Karpas-422 (cell line): ENCODE measurements around the gene RNF114. TPM values are rescaled to one million over a fixed set of nuclear protein-coding genes. Genes with fewer than 3 reads are reported as not detected.
"Not testable (repeated sequence)": the region's sequence is repeated elsewhere in the genome, so short reads cannot be mapped to it uniquely, and the experiment has no call there.

Experiments used
- DNase-seq: peaks from one replicate; pipeline ENCODE4 v3.0.0-alpha.2; 2015
- H2AFZ ChIP-seq: fragments of 200-600 bp; sonication (generic); 2 replicates; pipeline ENCODE4 v1.6.1; 2014; ENCODE audit warnings: antibody characterized with exemption, low read length, mixed read lengths
- H3K27ac ChIP-seq: fragments of 200-600 bp; sonication (generic); 2 replicates; pipeline ENCODE4 v1.5.1; 2014; ENCODE audit warnings: mild to moderate bottlenecking, low read length, moderate library complexity
- H3K27me3 ChIP-seq: fragments of 200-600 bp; sonication (generic); 2 replicates; pipeline ENCODE4 v1.6.1; 2014; ENCODE audit warnings: low read length, mixed read lengths
- H3K36me3 ChIP-seq: fragments of 200-600 bp; sonication (generic); 2 replicates; pipeline ENCODE4 v1.6.1; 2014; ENCODE audit warnings: low read length, mixed read lengths; ENCODE audit not compliant: insufficient read depth
- H3K4me1 ChIP-seq: fragments of 200-600 bp; sonication (generic); 2 replicates; pipeline ENCODE4 v1.6.1; 2014; ENCODE audit warnings: mild to moderate bottlenecking, low read length, mixed read lengths
- H3K4me2 ChIP-seq: fragments of 200-600 bp; sonication (generic); 2 replicates; pipeline ENCODE4 v1.6.1; 2014; ENCODE audit warnings: low read length, low read depth, mild to moderate bottlenecking; ENCODE audit not compliant: poor library complexity, severe bottlenecking
- H3K4me3 ChIP-seq: fragments of 200-600 bp; sonication (generic); 2 replicates; pipeline ENCODE4 v1.5.1; 2014; ENCODE audit warnings: mild to moderate bottlenecking, antibody characterized with exemption, low read length, mixed read lengths
- H3K79me2 ChIP-seq: fragments of 200-600 bp; sonication (generic); 2 replicates; pipeline ENCODE4 v1.6.1; 2014; ENCODE audit warnings: mild to moderate bottlenecking, low read length, mixed read lengths
- H3K9ac ChIP-seq: fragments of 200-600 bp; sonication (generic); 2 replicates; pipeline ENCODE4 v1.6.0; 2014; ENCODE audit warnings: low read length
- H3K9me2 ChIP-seq: fragments of 200-600 bp; sonication (generic), shearing (Covaris generic); replicated peaks from 2 replicates; pipeline ENCODE4 v1.6.0; 2014; ENCODE audit warnings: mild to moderate bottlenecking, low read length, moderate library complexity; ENCODE audit not compliant: insufficient read depth
- H3K9me3 ChIP-seq: fragments of 300-700, 200-600 bp; sonication (generic); 2 replicates; pipeline ENCODE4 v1.6.1; 2014; ENCODE audit warnings: low read length, mixed read lengths
- H4K20me1 ChIP-seq: fragments of 200-600 bp; sonication (generic); 2 replicates; pipeline ENCODE4 v1.6.1; 2014; ENCODE audit warnings: mild to moderate bottlenecking, antibody characterized with exemption, low read length, low read depth; ENCODE audit not compliant: insufficient read depth
- total RNA-seq: library from RNA; depleted of rRNA; stranded (reverse); fragments of >200 nt; shearing (Covaris generic); gene quantifications from 2 replicates; pipeline ENCODE4 v1.2.3, GENCODE V29; 2014; ENCODE audit warnings: low replicate concordance

RNF114 gene
- total RNA-seq, 1 experiment from 2014 or later: 38.1 TPM

- no peak for DNase-seq
- Histone ChIP-seq H2AFZ (no peak overlapping the region), H3K4me2 (no peak overlapping the region), H3K4me1 (peaks cover 20% of the 10 kb centered on the region), H3K27me3 (no peaks in the 10 kb centered on the region), H3K9me3 (no peaks in the 10 kb centered on the region), H3K27ac (no peak overlapping the region), H3K79me2 (no peaks in the 10 kb centered on the region), H3K36me3 (no peaks in the 10 kb centered on the region), H3K9ac (no peak overlapping the region), H3K9me2 (no peaks in the 10 kb centered on the region), H4K20me1 (peaks cover 9% of the 10 kb centered on the region; the same call in 1 of the 2 replicates), H3K4me3 (no peak overlapping the region)
Measured at GRCh38 chr20:49890471-49891361, 45.5 kb upstream of the RNF114 start.

GRCh38 chr20:49891476-49892110 is 44.6 kb upstream of the RNF114 start:
- Histone ChIP-seq H3K27ac (no peak overlapping the region), H3K27me3 (no peaks in the 10 kb centered on the region), H4K20me1 (peaks cover 9% of the 10 kb centered on the region; the same call in 1 of the 2 replicates), H3K4me3 (no peak overlapping the region), H3K79me2 (no peaks in the 10 kb centered on the region), H3K4me1 (peaks cover 20% of the 10 kb centered on the region), H3K9me2 (no peaks in the 10 kb centered on the region), H3K9me3 (no peaks in the 10 kb centered on the region), H3K36me3 (no peaks in the 10 kb centered on the region), H3K9ac (no peak overlapping the region), H3K4me2 (no peak overlapping the region), H2AFZ (no peak overlapping the region)
- no peak for DNase-seq

GRCh38 chr20:49892260-49892659 is 43.9 kb upstream of the RNF114 start:
- H3K4me2 ChIP-seq: no peak overlapping the region
- peaks cover 20% of the 10 kb centered on the region for H3K4me1 ChIP-seq
- H3K79me2 ChIP-seq: no peaks in the 10 kb centered on the region
- no peak overlapping the region for H3K4me3 ChIP-seq
- no peak for DNase-seq
- no peaks in the 10 kb centered on the region for H3K9me2 ChIP-seq
- H3K9ac ChIP-seq: no peak overlapping the region
- no peaks in the 10 kb centered on the region for H3K36me3 ChIP-seq
- H4K20me1 ChIP-seq: peaks cover 9% of the 10 kb centered on the region; the same call in 1 of the 2 replicates
- H3K27ac ChIP-seq: no peak overlapping the region
- H3K27me3 ChIP-seq: no peaks in the 10 kb centered on the region
- H3K9me3 ChIP-seq: no peaks in the 10 kb centered on the region
- no peak overlapping the region for H2AFZ ChIP-seq

- DNase-seq: no peak
- H3K9me2 ChIP-seq: no peaks in the 10 kb centered on the region
- no peaks in the 10 kb centered on the region for H3K27me3 ChIP-seq
- peaks cover 20% of the 10 kb centered on the region for H3K4me1 ChIP-seq
- no peak overlapping the region for H3K9ac ChIP-seq
- no peak overlapping the region for H3K27ac ChIP-seq
- H2AFZ ChIP-seq: no peak overlapping the region
- no peak overlapping the region for H3K4me3 ChIP-seq
- peaks cover 9% of the 10 kb centered on the region; the same call in 1 of the 2 replicates for H4K20me1 ChIP-seq
- H3K9me3 ChIP-seq: no peaks in the 10 kb centered on the region
- no peak overlapping the region for H3K4me2 ChIP-seq
- H3K36me3 ChIP-seq: no peaks in the 10 kb centered on the region
- H3K79me2 ChIP-seq: no peaks in the 10 kb centered on the region
Measured at GRCh38 chr20:49892817-49893216, 43.4 kb upstream of the RNF114 start.

GRCh38 chr20:49893242-49894072 is 42.7 kb upstream of the RNF114 start:
- no peak for DNase-seq

GRCh38 chr20:49894073-49894470 is 42.1 kb upstream of the RNF114 start:
- H4K20me1 ChIP-seq: 0 out of 2 replicates have a peak, but pooled peaks cover 9% of the 10 kb centered on the region
- H3K4me1 ChIP-seq: peaks cover 12% of the 10 kb centered on the region
- H2AFZ ChIP-seq: no peak overlapping the region
- H3K9me2 ChIP-seq: no peaks in the 10 kb centered on the region
- H3K79me2 ChIP-seq: no peaks in the 10 kb centered on the region
- H3K27me3 ChIP-seq: no peaks in the 10 kb centered on the region
- H3K4me2 ChIP-seq: peak overlapping the region; percentile 44
- no peaks in the 10 kb centered on the region for H3K36me3 ChIP-seq
- no peak for DNase-seq
- H3K4me3 ChIP-seq: no peak overlapping the region
- no peak overlapping the region for H3K27ac ChIP-seq
- H3K9me3 ChIP-seq: no peaks in the 10 kb centered on the region
- H3K9ac ChIP-seq: no peak overlapping the region

More at GRCh38 chr20:49893242-49894072, 42.7 kb upstream of the RNF114 start:
- Histone ChIP-seq H3K4me1 (peaks cover 18% of the 10 kb centered on the region), H3K36me3 (no peaks in the 10 kb centered on the region), H3K9me3 (no peaks in the 10 kb centered on the region), H2AFZ (no peak overlapping the region), H3K27ac (no peak overlapping the region), H3K9me2 (no peaks in the 10 kb centered on the region), H3K79me2 (no peaks in the 10 kb centered on the region), H3K27me3 (no peaks in the 10 kb centered on the region), H3K4me2 (peak overlapping the region; percentile 44), H3K9ac (no peak overlapping the region), H3K4me3 (no peak overlapping the region), H4K20me1 (peaks cover 9% of the 10 kb centered on the region; the same call in 1 of the 2 replicates)

- not testable (repeated sequence) for H3K9me2 ChIP-seq, H3K9ac ChIP-seq, H3K4me3 ChIP-seq, H2AFZ ChIP-seq, H3K4me2 ChIP-seq, DNase-seq, H3K9me3 ChIP-seq, H3K79me2 ChIP-seq, H3K27me3 ChIP-seq, H3K27ac ChIP-seq, H4K20me1 ChIP-seq, H3K36me3 ChIP-seq
- H3K4me1 ChIP-seq: peaks cover 11% of the 10 kb centered on the region
Measured at GRCh38 chr20:49895474-49896093, 40.6 kb upstream of the RNF114 start.
